HAP-1 (cell line): ENCODE measurements around the gene LEKR1.

Experiments
- DNase-seq, 2 experiments: peaks; one replicate each; pipeline ENCODE4 v3.0.0-alpha.2; 2016 to 2020; ENCODE audit warnings: low spot score in 2 of 2
- H3K27me3 ChIP-seq: fragments of 250-450 bp; sonication (Bioruptor Pico); 2 replicates; pipeline ENCODE4 v1.5.1; 2020; ENCODE audit warnings: low read depth, mild to moderate bottlenecking, moderate library complexity
- H3K36me3 ChIP-seq: fragments of 250-450 bp; sonication (Bioruptor Pico); replicated peaks from 2 replicates; pipeline ENCODE4 v1.5.1; 2020; ENCODE audit warnings: mild to moderate bottlenecking
- H3K4me1 ChIP-seq: fragments of 250-450 bp; sonication (Bioruptor Pico); 2 replicates; pipeline ENCODE4 v1.5.1; 2020; ENCODE audit warnings: mild to moderate bottlenecking
- H3K4me3 ChIP-seq: fragments of 250-450 bp; sonication (Bioruptor Pico); 2 replicates; pipeline ENCODE4 v1.5.1; 2020; ENCODE audit warnings: mild to moderate bottlenecking, moderate library complexity
- H3K9me3 ChIP-seq: fragments of 250-450 bp; sonication (Bioruptor Pico); 2 replicates; pipeline ENCODE4 v1.5.1; 2020; ENCODE audit warnings: mild to moderate bottlenecking, moderate library complexity
- in situ Hi-C: fragments of 300-500 bp; cut with MboI; formaldehyde crosslinking; loops from 3 replicates; pipeline ENCODE4 v1.14.3; 2020; ENCODE audit warnings: low sequenced_read_pairs, inconsistent platforms, mixed read lengths

LEKR1 gene

DNA sequence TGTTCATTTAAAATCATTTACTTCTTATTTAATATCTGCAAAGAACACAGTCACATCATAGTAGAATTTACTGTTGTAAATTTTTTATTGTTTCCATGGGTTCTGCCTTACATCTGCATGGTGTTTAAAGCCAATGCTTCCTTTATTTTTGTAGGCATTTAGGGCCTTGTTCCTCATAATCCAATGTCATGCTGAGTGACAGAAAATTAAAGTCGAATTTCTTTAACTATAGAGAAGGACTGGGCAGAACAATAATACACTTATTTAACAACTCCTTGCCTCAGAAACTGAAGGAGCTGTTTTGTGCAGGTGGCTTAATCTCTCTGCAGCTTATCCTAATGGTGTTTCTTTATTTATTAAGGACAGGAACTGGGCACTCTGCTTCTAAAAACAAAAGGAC is 149.6 kb downstream of the LEKR1 start:
- H3K4me3 ChIP-seq = no peak overlapping the region
- peak in 1 of 2 experiments; percentile 84 for DNase-seq
- no peaks in the 10 kb centered on the region for H3K36me3 ChIP-seq
- peaks cover 11% of the 10 kb centered on the region for H3K4me1 ChIP-seq
- H3K27me3 ChIP-seq = no peaks in the 10 kb centered on the region
- in situ Hi-C loops = no loop called here
- H3K9me3 ChIP-seq = no peaks in the 10 kb centered on the region

DNA sequence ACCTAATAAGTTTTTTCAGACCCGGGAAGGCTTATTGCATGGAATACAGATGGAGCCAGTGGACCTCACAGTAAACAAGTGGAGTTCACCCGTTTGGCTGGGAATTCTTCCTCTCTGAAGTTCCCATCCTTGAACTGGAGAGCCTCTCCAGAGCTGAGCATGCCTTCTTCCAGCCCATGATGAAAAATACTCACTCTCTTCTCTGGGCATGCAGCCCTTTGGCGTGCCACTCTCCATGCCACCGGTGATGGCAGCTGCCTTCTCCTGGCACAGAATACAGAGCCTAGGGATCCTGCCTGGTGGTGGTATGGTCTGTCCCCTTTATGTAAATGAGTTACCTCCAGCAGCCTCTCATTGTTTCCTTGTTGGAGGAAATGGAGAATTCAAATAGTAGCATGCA is 150.8 kb downstream of the LEKR1 start:
- no peaks in the 10 kb centered on the region for H3K36me3 ChIP-seq
- H3K4me3 ChIP-seq = no peak overlapping the region
- H3K27me3 ChIP-seq = no peaks in the 10 kb centered on the region
- H3K9me3 ChIP-seq = no peaks in the 10 kb centered on the region
- H3K4me1 ChIP-seq = peaks cover 19% of the 10 kb centered on the region
- in situ Hi-C loops = no loop called here
- no peak for DNase-seq

DNA sequence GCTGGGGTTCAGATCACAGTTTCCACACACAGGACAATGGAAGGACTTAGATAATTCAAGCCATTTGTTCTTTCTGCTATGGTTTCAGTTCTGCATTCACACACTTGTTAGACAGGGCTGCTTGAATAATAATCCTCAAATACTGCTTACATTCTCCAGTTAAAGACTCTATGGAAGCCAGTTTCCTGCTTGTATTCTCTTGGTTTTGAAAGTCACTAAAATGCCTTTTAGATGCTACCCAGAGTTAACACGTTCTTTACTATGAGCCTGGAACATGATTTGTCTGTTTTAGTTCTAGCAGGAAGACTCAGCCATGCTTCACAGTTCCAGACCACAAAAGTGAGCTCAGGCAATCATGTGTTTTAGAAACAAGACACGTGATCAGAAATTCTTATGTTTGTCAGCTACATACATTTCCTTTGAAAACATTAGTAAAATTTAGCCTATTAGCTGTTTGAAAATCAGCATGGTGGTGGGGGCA is 152.4 kb downstream of the LEKR1 start:
- in situ Hi-C loops = no loop called here
- Histone ChIP-seq H3K4me1 (peaks cover 19% of the 10 kb centered on the region), H3K36me3 (no peaks in the 10 kb centered on the region), H3K9me3 (no peaks in the 10 kb centered on the region), H3K27me3 (no peaks in the 10 kb centered on the region), H3K4me3 (no peak overlapping the region)
- DNase-seq = no peak

DNA sequence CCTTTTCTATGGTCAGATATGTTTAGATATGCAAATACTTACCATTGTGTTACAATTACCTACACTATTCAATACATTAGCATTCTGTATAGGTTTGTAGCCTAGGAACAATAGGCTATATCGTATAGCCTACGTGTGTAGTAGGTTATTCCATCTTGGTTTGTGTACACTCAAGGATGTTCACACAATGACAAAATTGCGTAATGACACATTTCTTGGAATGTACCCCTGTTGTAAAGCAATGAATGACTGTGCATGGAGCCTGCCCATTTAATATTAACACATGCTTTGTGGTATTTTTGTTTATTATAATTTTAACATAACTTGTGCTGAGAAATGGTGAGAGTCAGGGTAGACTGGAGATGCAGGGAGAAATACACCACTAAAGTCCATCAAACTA is 154.9 kb downstream of the LEKR1 start:
- Histone ChIP-seq H3K4me1 (peaks cover 11% of the 10 kb centered on the region), H3K36me3 (no peaks in the 10 kb centered on the region), H3K27me3 (no peaks in the 10 kb centered on the region), H3K9me3 (no peaks in the 10 kb centered on the region), H3K4me3 (no peak overlapping the region)
- in situ Hi-C loops = no loop called here
- DNase-seq = peak in 1 of 2 experiments; percentile 48

GRCh38 chr3:156983559-156983958 is 157.4 kb downstream of the LEKR1 start:
- no peak for DNase-seq
- in situ Hi-C loops = no loop called here
- Histone ChIP-seq H3K4me3 (no peak overlapping the region), H3K27me3 (no peaks in the 10 kb centered on the region), H3K9me3 (no peaks in the 10 kb centered on the region), H3K4me1 (peaks cover 15% of the 10 kb centered on the region), H3K36me3 (no peaks in the 10 kb centered on the region)

- Histone ChIP-seq H3K27me3 (no peaks in the 10 kb centered on the region), H3K4me1 (peaks cover 13% of the 10 kb centered on the region), H3K4me3 (no peak overlapping the region), H3K36me3 (no peaks in the 10 kb centered on the region), H3K9me3 (no peaks in the 10 kb centered on the region)
- in situ Hi-C loops = no loop called here
- DNase-seq = no peak
Observed at GRCh38 chr3:156985711-156986110, 159.6 kb downstream of the LEKR1 start.

- Histone ChIP-seq H3K27me3 (no peaks in the 10 kb centered on the region), H3K36me3 (no peaks in the 10 kb centered on the region), H3K4me1 (peaks cover 5% of the 10 kb centered on the region; the same call in 1 of the 2 replicates), H3K4me3 (no peak overlapping the region), H3K9me3 (no peaks in the 10 kb centered on the region)
- in situ Hi-C loops = no loop called here
- no peak for DNase-seq
Observed at GRCh38 chr3:156987946-156988345, 161.8 kb downstream of the LEKR1 start.

- no peak for DNase-seq
- H3K4me1 ChIP-seq = no peaks in the 10 kb centered on the region
- 0 out of 2 replicates have a peak, but pooled peaks cover 2% of the 10 kb centered on the region for H3K27me3 ChIP-seq
- H3K36me3 ChIP-seq = no peaks in the 10 kb centered on the region
- H3K4me3 ChIP-seq = no peak overlapping the region
- in situ Hi-C loops = no loop called here
- no peaks in the 10 kb centered on the region for H3K9me3 ChIP-seq
Observed at GRCh38 chr3:156997351-156997750, 171.2 kb downstream of the LEKR1 start.

DNA sequence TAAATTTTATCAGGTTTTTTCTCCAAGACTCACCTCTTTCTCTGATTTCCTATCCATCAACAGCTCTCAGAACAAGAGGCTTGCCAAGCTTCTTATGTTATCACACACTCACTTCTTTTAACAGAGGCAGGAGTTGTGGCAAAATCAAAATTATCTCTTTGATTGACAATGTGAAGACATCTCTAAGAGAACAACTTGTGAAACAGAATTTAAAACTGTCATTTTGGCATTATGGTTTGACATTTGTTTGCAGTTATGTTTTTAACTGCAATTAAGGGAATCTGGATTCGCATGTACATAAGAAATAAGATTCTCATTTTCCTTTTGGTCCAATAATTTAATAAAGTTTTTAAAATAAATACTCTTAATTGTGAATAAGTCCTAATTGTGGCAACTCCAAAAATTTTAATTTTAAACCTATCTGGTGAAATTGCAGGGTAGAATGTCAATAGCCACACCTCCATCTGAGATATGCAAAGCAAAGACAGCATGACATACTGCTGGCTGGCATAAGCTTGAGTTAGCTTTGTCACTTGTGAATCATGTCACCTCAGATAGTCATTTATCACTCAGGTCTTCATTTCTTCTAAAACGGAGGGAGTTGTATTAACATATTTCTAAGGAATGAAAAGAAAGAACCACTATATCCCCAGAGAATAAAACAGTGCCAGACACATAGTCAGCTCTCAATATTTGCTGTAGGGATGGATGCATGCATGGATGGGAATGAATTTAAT is 175.2 kb downstream of the LEKR1 start:
- no peak for DNase-seq
- in situ Hi-C loops = no loop called here
- H3K4me3 ChIP-seq = no peak overlapping the region
- no peaks in the 10 kb centered on the region for H3K36me3 ChIP-seq
- H3K9me3 ChIP-seq = no peaks in the 10 kb centered on the region
- H3K27me3 ChIP-seq = no peaks in the 10 kb centered on the region
- H3K4me1 ChIP-seq = no peaks in the 10 kb centered on the region

- H3K27me3 ChIP-seq = no peaks in the 10 kb centered on the region
- H3K36me3 ChIP-seq = no peaks in the 10 kb centered on the region
- H3K4me1 ChIP-seq = peaks cover 2% of the 10 kb centered on the region; the same call in 1 of the 2 replicates
- H3K4me3 ChIP-seq = no peak overlapping the region
- no peaks in the 10 kb centered on the region for H3K9me3 ChIP-seq
- no peak for DNase-seq
- in situ Hi-C loops = no loop called here
Observed at GRCh38 chr3:157021679-157022078, 195.5 kb downstream of the LEKR1 start.

- Histone ChIP-seq H3K4me1 (peaks cover 2% of the 10 kb centered on the region; the same call in 1 of the 2 replicates), H3K27me3 (no peaks in the 10 kb centered on the region), H3K9me3 (no peaks in the 10 kb centered on the region), H3K36me3 (no peaks in the 10 kb centered on the region), H3K4me3 (no peak overlapping the region)
- in situ Hi-C loops = no loop called here
- DNase-seq = no peak
Observed at GRCh38 chr3:157023226-157023625, 197.1 kb downstream of the LEKR1 start.

DNA sequence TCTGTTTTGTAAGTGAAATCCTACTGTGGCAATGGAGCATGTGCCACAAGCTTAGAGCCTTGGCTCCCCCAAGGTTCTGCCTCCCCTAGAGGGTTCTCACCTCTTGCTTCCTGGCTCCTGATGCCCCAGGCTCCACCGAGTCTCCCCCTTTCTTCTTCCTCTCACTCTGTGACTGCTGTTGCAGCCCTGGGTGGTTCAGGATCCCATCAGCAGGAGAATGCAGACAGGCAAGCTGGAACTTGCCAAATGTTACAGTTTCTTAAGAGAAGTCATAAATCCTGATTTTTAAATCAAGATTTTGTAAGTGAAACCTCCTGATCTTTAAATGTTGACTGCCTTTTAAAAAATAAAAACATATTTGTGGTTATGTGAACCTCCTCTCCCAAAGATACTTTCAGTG is 199.9 kb downstream of the LEKR1 start:
- peaks cover 2% of the 10 kb centered on the region; the same call in 1 of the 2 replicates for H3K4me1 ChIP-seq
- DNase-seq = no peak
- H3K9me3 ChIP-seq = no peaks in the 10 kb centered on the region
- no peak overlapping the region for H3K4me3 ChIP-seq
- H3K27me3 ChIP-seq = no peaks in the 10 kb centered on the region
- H3K36me3 ChIP-seq = no peaks in the 10 kb centered on the region
- in situ Hi-C loops = no loop called here

GRCh38 chr3:157027861-157028745 is 201.9 kb downstream of the LEKR1 start:
- H3K36me3 ChIP-seq = no peaks in the 10 kb centered on the region
- no peak for DNase-seq
- in situ Hi-C loops = no loop called here

DNA sequence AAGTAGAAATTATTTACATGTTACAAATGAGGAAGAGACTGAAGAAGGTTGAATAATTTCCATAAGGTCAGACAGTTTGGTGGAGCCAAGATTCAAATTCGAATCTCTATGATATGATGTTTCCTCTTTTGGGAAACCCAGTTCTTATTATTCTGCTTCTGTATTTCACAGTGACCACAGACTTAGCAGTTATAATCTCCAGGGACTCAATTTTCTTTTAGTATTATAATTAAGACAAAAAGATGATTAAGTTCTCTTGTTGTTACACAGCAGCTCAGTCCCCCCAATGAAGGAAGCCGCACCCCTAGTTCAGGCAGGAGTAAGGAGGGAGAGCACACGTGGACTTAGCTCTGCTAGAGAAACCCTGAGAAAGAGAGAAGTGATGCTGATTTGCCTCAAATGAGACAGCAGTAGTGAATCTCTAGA is 203.2 kb downstream of the LEKR1 start:
- no peaks in the 10 kb centered on the region for H3K9me3 ChIP-seq
- no peak for DNase-seq
- no peaks in the 10 kb centered on the region for H3K4me1 ChIP-seq
- H3K27me3 ChIP-seq = 0 out of 2 replicates have a peak, but pooled peaks cover 2% of the 10 kb centered on the region
- H3K4me3 ChIP-seq = no peak overlapping the region
- in situ Hi-C loops = no loop called here
- no peaks in the 10 kb centered on the region for H3K36me3 ChIP-seq

More at GRCh38 chr3:157027861-157028745, 201.9 kb downstream of the LEKR1 start:
- Histone ChIP-seq H3K4me1 (no peaks in the 10 kb centered on the region; the same call in 1 of the 2 replicates), H3K4me3 (no peak overlapping the region), H3K9me3 (no peaks in the 10 kb centered on the region), H3K27me3 (0 out of 2 replicates have a peak, but pooled peaks cover 2% of the 10 kb centered on the region)
